Smooth muscle cell (in vitro differentiated cells): ENCODE results near the gene CAMK2D. TPM values are rescaled to one million over a fixed set of nuclear protein-coding genes. Genes with fewer than 3 reads are reported as not detected.
"Not testable (repeated sequence)": the region's sequence is repeated elsewhere in the genome, so short reads cannot be mapped to it uniquely, and the experiment has no call there.

ENCODE experiments used
- DNase-seq: peaks from one replicate; lab custom pipeline; 2025; ENCODE audit not compliant: unreplicated experiment; lab: John Stamatoyannopoulos, UW
- H2AFZ ChIP-seq: fragments of 200-600 bp; sonication (generic); 2 replicates; pipeline ENCODE4 v1.6.0; 2016; ENCODE audit warnings: antibody characterized with exemption, low read depth, mild to moderate bottlenecking
- H3F3A ChIP-seq: fragments of 200-600 bp; sonication (generic); 2 replicates; pipeline ENCODE4 v1.6.0; 2017; ENCODE audit warnings: antibody characterized with exemption, low read depth
- H3K27ac ChIP-seq: fragments of 200-600 bp; sonication (generic); 2 replicates; pipeline ENCODE4 v1.5.1; 2016; ENCODE audit warnings: low read depth, mild to moderate bottlenecking
- H3K27me3 ChIP-seq: fragments of 200-600 bp; sonication (generic); 2 replicates; pipeline ENCODE4 v1.6.1; 2016; ENCODE audit warnings: low read depth, mild to moderate bottlenecking
- H3K36me3 ChIP-seq: fragments of 200-600 bp; sonication (generic); 2 replicates; pipeline ENCODE4 v1.5.1; 2016; ENCODE audit warnings: low read depth
- H3K4me1 ChIP-seq: fragments of 200-600 bp; sonication (generic); 2 replicates; pipeline ENCODE4 v1.5.1; 2016; ENCODE audit warnings: low read depth
- H3K4me2 ChIP-seq: fragments of 200-600 bp; sonication (generic); 2 replicates; pipeline ENCODE4 v1.6.0; 2016; ENCODE audit warnings: mild to moderate bottlenecking
- H3K4me3 ChIP-seq: fragments of 200-600 bp; sonication (generic); 2 replicates; pipeline ENCODE4 v1.5.1; 2016; ENCODE audit warnings: mild to moderate bottlenecking
- H3K79me2 ChIP-seq: fragments of 200-600 bp; sonication (generic); 2 replicates; pipeline ENCODE4 v1.6.0; 2016; ENCODE audit warnings: low read depth, mild to moderate bottlenecking
- H3K9ac ChIP-seq: fragments of 200-600 bp; sonication (generic); 2 replicates; pipeline ENCODE4 v1.6.0; 2016; ENCODE audit warnings: low read depth
- H3K9me3 ChIP-seq: fragments of 200-600 bp; sonication (generic); replicated peaks from 2 replicates; pipeline ENCODE4 v1.5.1; 2016; ENCODE audit warnings: low read depth
- H4K20me1 ChIP-seq: fragments of 200-600 bp; sonication (generic); 2 replicates; pipeline ENCODE4 v1.6.0; 2016; ENCODE audit warnings: low read depth
- CTCF ChIP-seq: fragments of 200-600 bp; sonication (generic); IDR thresholded peaks from 2 replicates; pipeline ENCODE4 v1.5.1; 2017; ENCODE audit warnings: borderline replicate concordance, mild to moderate bottlenecking, antibody characterized with exemption; ENCODE audit not compliant: insufficient read depth, poor library complexity, severe bottlenecking
- WGBS: methylation state at CpG from one replicate; pipeline ENCODE4 v1.1.7; 2016; ENCODE audit warnings: low lambda C conversion rate; 5-methylcytosine and 5-hydroxymethylcytosine counted together
- polyA plus RNA-seq: library from polyadenylated mRNA; unstranded; fragments of >200 nt; fragmentation: Nextera tagmentation; extraction: Ambion mirVana; gene quantifications from 2 replicates; pipeline ENCODE4 v1.2.1, GENCODE V29; 2016
- total RNA-seq: library from RNA; depleted of rRNA; stranded (reverse); fragments of >200 nt; gene quantifications from 2 replicates; pipeline ENCODE4 v1.2.3, GENCODE V29; 2014

The CAMK2D gene
- total and polyA plus RNA-seq, 2 experiments from 2014 or later = 17.2 to 36.0 TPM

GRCh38 chr4:113766882-113767281 is 5.3 kb upstream of the CAMK2D start:
- H2AFZ ChIP-seq = no peak overlapping the region
- H3K79me2 ChIP-seq = no peaks in the 10 kb centered on the region
- H3K27me3 ChIP-seq = no peaks in the 10 kb centered on the region
- H4K20me1 ChIP-seq = no peaks in the 10 kb centered on the region
- no peak overlapping the region for H3K4me3 ChIP-seq
- no peak overlapping the region for H3K27ac ChIP-seq
- no peaks in the 10 kb centered on the region for H3K9me3 ChIP-seq
- H3K36me3 ChIP-seq = no peaks in the 10 kb centered on the region
- no peak for DNase-seq
- no peak overlapping the region for H3K4me2 ChIP-seq
- peaks cover 11% of the 10 kb centered on the region for H3F3A ChIP-seq
- 91% methylated on average over 2 of the region's 2 CpGs for WGBS
- no peak overlapping the region for H3K9ac ChIP-seq
- TF ChIP-seq CTCF = no peak
- H3K4me1 ChIP-seq = peaks cover 7% of the 10 kb centered on the region

GRCh38 chr4:113764720-113765264 is 3.3 kb upstream of the CAMK2D start:
- Histone ChIP-seq H3K9me3 (no peaks in the 10 kb centered on the region), H2AFZ (peak overlapping the region; percentile 3), H3F3A (peaks cover 13% of the 10 kb centered on the region), H4K20me1 (no peaks in the 10 kb centered on the region), H3K27me3 (no peaks in the 10 kb centered on the region), H3K36me3 (no peaks in the 10 kb centered on the region), H3K4me2 (no peak overlapping the region), H3K9ac (no peak overlapping the region), H3K27ac (peak overlapping the region; percentile 10), H3K4me3 (no peak overlapping the region), H3K4me1 (peaks cover 10% of the 10 kb centered on the region), H3K79me2 (peaks cover 9% of the 10 kb centered on the region)
- TF ChIP-seq CTCF = no peak
- 42% methylated on average over 1 of the region's 1 CpG for WGBS
- DNase-seq = no peak

- Histone ChIP-seq H3K79me2 (peaks cover 17% of the 10 kb centered on the region), H3K27ac (peak overlapping the region; percentile 97), H3K4me1 (peaks cover 19% of the 10 kb centered on the region), H3F3A (peaks cover 13% of the 10 kb centered on the region), H2AFZ (peak overlapping the region; percentile 76)
- H3K9me3 ChIP-seq, H3K27me3 ChIP-seq, H4K20me1 ChIP-seq, H3K9ac ChIP-seq, H3K4me3 ChIP-seq, H3K4me2 ChIP-seq, DNase-seq, H3K36me3 ChIP-seq: not testable (repeated sequence)
- WGBS = 97% methylated on average over 12 of the region's 12 CpGs
These were observed 2.4 kb upstream of the CAMK2D start for GRCh38 chr4:113763923-113764322.

GRCh38 chr4:113763029-113763285 is 1.4 kb upstream of the CAMK2D start:
- H3K36me3 ChIP-seq = no peaks in the 10 kb centered on the region
- H3K4me2 ChIP-seq = peak overlapping the region; percentile 85
- WGBS = 10% methylated on average over 6 of the region's 6 CpGs
- H4K20me1 ChIP-seq = no peaks in the 10 kb centered on the region
- no peak for DNase-seq
- TF ChIP-seq CTCF = no peak
- H3K27me3 ChIP-seq = no peaks in the 10 kb centered on the region
- H3K79me2 ChIP-seq = peaks cover 27% of the 10 kb centered on the region
- H3K9ac ChIP-seq = peak overlapping the region; percentile 84
- peaks cover 13% of the 10 kb centered on the region for H3F3A ChIP-seq
- no peaks in the 10 kb centered on the region for H3K9me3 ChIP-seq
- H2AFZ ChIP-seq = peak overlapping the region; percentile 76
- peaks cover 26% of the 10 kb centered on the region for H3K4me1 ChIP-seq
- peak overlapping the region; percentile 91 for H3K4me3 ChIP-seq
- H3K27ac ChIP-seq = peak overlapping the region; percentile 97
